Activated B cell treated with CpG ODN at 0.5 μM for 24 hours (primary cell): ENCODE data around the gene BCAT1. TPM values are rescaled to one million over a fixed set of nuclear protein-coding genes. Genes with fewer than 3 reads are reported as not detected.

Experiments
- ATAC-seq: fragments of 200-7000 bp; cut with Tn5 transposase; one replicate; pipeline ENCODE4 v1.10.0; 2021; ENCODE audit warnings: low read depth, mild to moderate bottlenecking, moderate library complexity
- CTCF ChIA-PET: fragments of 350-600 bp; sonication (Branson Sonifier 250); formaldehyde crosslinking; loops from one replicate; lab custom pipeline; 2021; ENCODE audit warnings: antibody characterized with exemption; lab: Charles Lee
- POLR2A ChIA-PET: fragments of 350-600 bp; sonication (Branson Sonifier 250); formaldehyde crosslinking; loops from one replicate; lab custom pipeline; 2021; ENCODE audit warnings: antibody characterized with exemption; lab: Charles Lee
- DNase-seq: peaks from one replicate; pipeline ENCODE4 v3.0.0; 2022
- H3K27ac Mint-ChIP-seq: one replicate; pipeline ENCODE4 v1.8.0; 2020; ENCODE audit warnings: mixed read lengths
- H3K27me3 Mint-ChIP-seq: one replicate; pipeline ENCODE4 v1.8.0; 2021; ENCODE audit warnings: mixed read lengths
- H3K36me3 Mint-ChIP-seq: one replicate; pipeline ENCODE4 v1.8.0; 2021; ENCODE audit warnings: low read depth, mixed read lengths
- H3K4me1 Mint-ChIP-seq: one replicate; pipeline ENCODE4 v1.8.0; 2021; ENCODE audit warnings: mixed read lengths
- H3K4me3 Mint-ChIP-seq: one replicate; pipeline ENCODE4 v1.8.0; 2020; ENCODE audit warnings: mild to moderate bottlenecking, mixed read lengths
- H3K9me3 Mint-ChIP-seq: one replicate; pipeline ENCODE4 v1.8.0; 2020; ENCODE audit warnings: mixed read lengths
- CTCF ChIP-seq: fragments of 200-600 bp; IDR thresholded peaks from one replicate; pipeline ENCODE4 v1.8.0; 2022; ENCODE audit warnings: antibody characterized with exemption, mild to moderate bottlenecking
- intact Hi-C: fragments of 100-400 bp; cut with micrococcal nuclease; formaldehyde crosslinking; loops from one replicate; pipeline ENCODE4 v1.15.1; 2024
- total RNA-seq: library from RNA; stranded (reverse); gene quantifications from 2 replicates; pipeline ENCODE4 v1.2.3, GENCODE V29; 2022

Gene BCAT1
- total RNA-seq, 1 donor from 2014 or later = 69.6 TPM

DNA sequence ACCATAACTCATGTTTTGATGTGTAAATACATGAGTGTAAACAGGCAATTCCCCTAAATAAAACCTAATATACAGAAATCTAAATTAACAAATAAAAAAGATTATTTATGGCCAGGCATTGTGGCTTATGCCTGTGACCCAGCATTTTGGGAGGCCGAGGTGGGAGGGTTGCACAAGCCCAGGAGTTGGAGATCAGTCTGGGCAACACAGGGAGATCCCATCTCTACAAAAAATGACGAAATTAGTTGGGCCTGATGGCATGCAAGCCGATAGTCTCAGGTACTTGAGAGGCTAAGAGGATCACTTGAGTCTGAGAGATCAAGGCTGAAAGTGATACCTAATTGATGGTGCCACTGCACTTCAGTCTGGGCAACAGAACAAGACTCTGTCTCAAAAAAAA lies 48.7 kb downstream of the BCAT1 start:
- TF ChIP-seq CTCF = no peak
- CTCF ChIA-PET = interaction anchor here (0.7 kb wide), 1 partner anchor 48 kb away, joined by 3 read pairs; no protein-coding TSS in a partner anchor
- Mint-ChIP-seq H3K4me3 (no peak overlapping the region), H3K9me3 (peaks cover 4% of the 10 kb centered on the region), H3K36me3 (peaks cover 2% of the 10 kb centered on the region), H3K27ac (no peak overlapping the region), H3K4me1 (peaks cover 23% of the 10 kb centered on the region), H3K27me3 (peaks cover 19% of the 10 kb centered on the region)
- POLR2A ChIA-PET = no interaction called here
- intact Hi-C loops = no loop called here
- ATAC-seq (no peak), DNase-seq (no peak)

GRCh38 chr12:24899503-24900075 lies 49.3 kb downstream of the BCAT1 start:
- no peak for TF ChIP-seq CTCF
- Mint-ChIP-seq H3K9me3 (peaks cover 4% of the 10 kb centered on the region), H3K4me3 (no peak overlapping the region), H3K4me1 (peaks cover 23% of the 10 kb centered on the region), H3K27ac (no peak overlapping the region), H3K27me3 (peaks cover 19% of the 10 kb centered on the region), H3K36me3 (peaks cover 2% of the 10 kb centered on the region)
- ChIA-PET POLR2A (no interaction called here), CTCF (interaction anchor here (0.7 kb wide), 1 partner anchor 48 kb away, joined by 3 read pairs; no protein-coding TSS in a partner anchor)
- DNase-seq (no peak), ATAC-seq (no peak)
- intact Hi-C loops = no loop called here

- no peak overlapping the region for H3K27ac Mint-ChIP-seq
- H3K4me3 Mint-ChIP-seq = no peak overlapping the region
- CTCF ChIA-PET = no interaction called here
- intact Hi-C loops = no loop called here
- POLR2A ChIA-PET = no interaction called here
- peaks cover 2% of the 10 kb centered on the region for H3K36me3 Mint-ChIP-seq
- H3K4me1 Mint-ChIP-seq = peaks cover 19% of the 10 kb centered on the region
- no peak for DNase-seq
- peaks cover 4% of the 10 kb centered on the region for H3K9me3 Mint-ChIP-seq
- peaks cover 15% of the 10 kb centered on the region for H3K27me3 Mint-ChIP-seq
- ATAC-seq = no peak
- TF ChIP-seq CTCF = no peak
These were observed 50.3 kb downstream of the BCAT1 start for GRCh38 chr12:24898606-24899005.

- Mint-ChIP-seq H3K9me3 (peaks cover 4% of the 10 kb centered on the region), H3K4me1 (peaks cover 15% of the 10 kb centered on the region), H3K27me3 (peaks cover 11% of the 10 kb centered on the region), H3K36me3 (peaks cover 2% of the 10 kb centered on the region), H3K27ac (no peak overlapping the region), H3K4me3 (no peak overlapping the region)
- ATAC-seq (no peak), DNase-seq (no peak)
- no peak for TF ChIP-seq CTCF
- ChIA-PET CTCF (no interaction called here), POLR2A (no interaction called here)
- intact Hi-C loops = no loop called here
These were observed 50.7 kb downstream of the BCAT1 start for GRCh38 chr12:24898185-24898584.

GRCh38 chr12:24896171-24896570 lies 52.7 kb downstream of the BCAT1 start:
- Mint-ChIP-seq H3K27ac (no peak overlapping the region), H3K27me3 (no peaks in the 10 kb centered on the region), H3K9me3 (peaks cover 4% of the 10 kb centered on the region)

More at GRCh38 chr12:24896171-24896570, 52.7 kb downstream of the BCAT1 start:
- ChIA-PET CTCF (no interaction called here), POLR2A (no interaction called here)
- no peak overlapping the region for H3K4me3 Mint-ChIP-seq
- ATAC-seq (no peak), DNase-seq (no peak)
- peaks cover 2% of the 10 kb centered on the region for H3K36me3 Mint-ChIP-seq
- peaks cover 3% of the 10 kb centered on the region for H3K4me1 Mint-ChIP-seq
- intact Hi-C loops = no loop called here
- no peak for TF ChIP-seq CTCF
